Mucosa of stomach (tissue), 1 donor: ENCODE results near the gene CRHR2.

Source experiments
- H3K27me3 ChIP-seq: one replicate; pipeline ENCODE4 v1.7.0; 2013; ENCODE audit warnings: mild to moderate bottlenecking, low read length; ENCODE audit not compliant: control insufficient read depth, insufficient read depth
- H3K36me3 ChIP-seq: one replicate; pipeline ENCODE4 v1.7.0; 2013; ENCODE audit warnings: low read length; ENCODE audit not compliant: control insufficient read depth, insufficient read depth
- H3K4me1 ChIP-seq: one replicate; pipeline ENCODE4 v1.7.0; 2013; ENCODE audit warnings: mild to moderate bottlenecking, low read length; ENCODE audit not compliant: control insufficient read depth, insufficient read depth
- H3K4me3 ChIP-seq: one replicate; pipeline ENCODE4 v1.7.0; 2013; ENCODE audit warnings: low read length
- H3K9ac ChIP-seq: one replicate; pipeline ENCODE4 v1.7.0; 2013; ENCODE audit warnings: mild to moderate bottlenecking, low read length, moderate library complexity
- H3K9me3 ChIP-seq: one replicate; pipeline ENCODE4 v1.7.0; 2013; ENCODE audit warnings: mild to moderate bottlenecking, low read length, moderate library complexity; ENCODE audit not compliant: control insufficient read depth
- donor health status: Pancreatic carcinoma.

CRHR2 gene

GRCh38 chr7:30658479-30659074 lies 23.7 kb downstream of the CRHR2 start:
- H3K9me3 ChIP-seq: no peaks in the 10 kb centered on the region
- H3K36me3 ChIP-seq: no peaks in the 10 kb centered on the region
- no peaks in the 10 kb centered on the region for H3K27me3 ChIP-seq
- H3K4me3 ChIP-seq: no peak overlapping the region
- no peaks in the 10 kb centered on the region for H3K4me1 ChIP-seq
- no peak overlapping the region for H3K9ac ChIP-seq

GRCh38 chr7:30657131-30657530 lies 25.1 kb downstream of the CRHR2 start:
- Histone ChIP-seq H3K9me3 (no peaks in the 10 kb centered on the region), H3K27me3 (no peaks in the 10 kb centered on the region), H3K4me3 (no peak overlapping the region), H3K9ac (no peak overlapping the region), H3K4me1 (no peaks in the 10 kb centered on the region), H3K36me3 (no peaks in the 10 kb centered on the region)

- Histone ChIP-seq H3K9me3 (no peaks in the 10 kb centered on the region), H3K4me3 (no peak overlapping the region), H3K4me1 (no peaks in the 10 kb centered on the region), H3K9ac (no peak overlapping the region), H3K27me3 (no peaks in the 10 kb centered on the region), H3K36me3 (no peaks in the 10 kb centered on the region)
Measured at GRCh38 chr7:30656006-30656957, 26.0 kb downstream of the CRHR2 start.

DNA sequence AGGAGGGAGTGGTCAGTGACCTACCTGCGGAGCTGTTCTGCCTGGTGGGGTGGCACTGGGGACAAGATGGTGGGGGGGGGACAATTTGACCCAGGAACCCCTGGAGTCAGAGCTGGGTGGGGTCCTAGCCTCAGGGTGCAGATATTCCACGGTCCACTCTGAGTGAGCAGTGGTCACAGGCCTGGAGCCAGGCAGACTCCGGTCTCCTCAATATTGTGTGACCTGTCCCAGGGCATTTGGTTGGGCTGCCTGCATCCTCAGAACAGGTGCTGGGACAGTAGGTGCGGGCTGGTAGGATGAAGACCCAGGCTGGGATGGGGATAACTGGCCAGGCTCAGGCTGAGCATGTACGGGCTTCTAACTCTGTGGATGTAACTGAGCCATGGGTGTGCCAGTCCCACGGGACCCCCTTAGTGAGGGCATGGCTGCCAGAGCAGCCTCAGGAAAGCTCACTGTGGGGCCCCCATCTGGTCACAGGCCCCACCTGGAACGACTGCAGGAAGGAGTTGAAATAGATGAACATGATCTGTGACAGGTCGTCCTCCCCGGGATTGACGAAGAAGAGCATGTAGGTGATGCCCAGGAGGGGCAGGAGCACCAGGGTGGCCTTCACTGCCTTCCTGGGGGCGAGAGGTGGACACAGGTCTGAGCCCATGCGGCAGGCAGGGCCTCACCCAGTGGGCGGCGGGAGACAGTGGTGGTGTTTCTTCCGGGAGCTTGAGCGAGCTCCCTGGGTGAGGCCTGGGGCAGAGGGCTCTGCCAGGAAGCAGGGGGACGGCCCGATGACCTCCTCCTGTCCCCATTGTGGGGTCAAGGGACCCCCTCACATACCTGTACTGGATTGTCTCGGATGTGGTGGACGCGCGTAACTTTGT lies 26.9 kb downstream of the CRHR2 start:
- Histone ChIP-seq H3K9ac (no peak overlapping the region), H3K9me3 (no peaks in the 10 kb centered on the region), H3K36me3 (no peaks in the 10 kb centered on the region), H3K4me1 (no peaks in the 10 kb centered on the region), H3K4me3 (no peak overlapping the region), H3K27me3 (no peaks in the 10 kb centered on the region)

GRCh38 chr7:30654296-30655090 lies 27.8 kb downstream of the CRHR2 start:
- H3K9ac ChIP-seq: no peak overlapping the region
- no peaks in the 10 kb centered on the region for H3K4me1 ChIP-seq
- H3K9me3 ChIP-seq: no peaks in the 10 kb centered on the region
- H3K4me3 ChIP-seq: no peak overlapping the region
- no peaks in the 10 kb centered on the region for H3K27me3 ChIP-seq
- no peaks in the 10 kb centered on the region for H3K36me3 ChIP-seq

GRCh38 chr7:30652698-30653641 lies 29.3 kb downstream of the CRHR2 start:
- Histone ChIP-seq H3K36me3 (no peaks in the 10 kb centered on the region), H3K4me3 (no peak overlapping the region), H3K9me3 (no peaks in the 10 kb centered on the region), H3K4me1 (no peaks in the 10 kb centered on the region), H3K9ac (no peak overlapping the region), H3K27me3 (no peaks in the 10 kb centered on the region)

DNA sequence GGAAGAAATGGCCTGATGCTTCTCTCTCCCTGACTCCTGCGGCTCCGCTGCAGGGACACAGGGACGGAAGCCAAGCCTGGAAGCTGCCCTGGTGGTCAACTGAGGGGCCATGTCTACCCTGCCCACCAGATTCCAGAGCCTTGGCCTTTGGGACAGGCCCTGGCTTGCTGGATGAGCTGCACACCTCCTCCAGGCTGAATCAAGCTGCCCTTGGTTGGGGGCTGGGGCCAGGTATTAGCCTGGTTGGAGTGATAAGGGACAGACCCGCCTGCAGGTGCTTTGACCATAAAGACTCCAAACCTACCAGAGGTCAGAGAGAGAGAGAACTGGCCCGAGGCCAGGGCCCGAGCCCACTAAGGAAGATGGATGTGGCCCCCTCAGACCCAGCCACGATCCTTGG lies 30.1 kb downstream of the CRHR2 start:
- no peaks in the 10 kb centered on the region for H3K9me3 ChIP-seq
- H3K27me3 ChIP-seq: no peaks in the 10 kb centered on the region
- H3K4me1 ChIP-seq: no peaks in the 10 kb centered on the region
- no peaks in the 10 kb centered on the region for H3K36me3 ChIP-seq
- no peak overlapping the region for H3K9ac ChIP-seq
- H3K4me3 ChIP-seq: no peak overlapping the region

GRCh38 chr7:30650421-30650808 lies 31.8 kb downstream of the CRHR2 start:
- H3K36me3 ChIP-seq: no peaks in the 10 kb centered on the region
- H3K9me3 ChIP-seq: no peaks in the 10 kb centered on the region
- H3K4me1 ChIP-seq: no peaks in the 10 kb centered on the region
- no peaks in the 10 kb centered on the region for H3K27me3 ChIP-seq
- H3K4me3 ChIP-seq: no peak overlapping the region
- H3K9ac ChIP-seq: no peak overlapping the region

GRCh38 chr7:30649717-30650420 lies 32.4 kb downstream of the CRHR2 start:
- no peaks in the 10 kb centered on the region for H3K36me3 ChIP-seq
- H3K4me3 ChIP-seq: no peak overlapping the region
- no peak overlapping the region for H3K9ac ChIP-seq
- H3K27me3 ChIP-seq: no peaks in the 10 kb centered on the region
- H3K9me3 ChIP-seq: no peaks in the 10 kb centered on the region
- H3K4me1 ChIP-seq: no peaks in the 10 kb centered on the region

DNA sequence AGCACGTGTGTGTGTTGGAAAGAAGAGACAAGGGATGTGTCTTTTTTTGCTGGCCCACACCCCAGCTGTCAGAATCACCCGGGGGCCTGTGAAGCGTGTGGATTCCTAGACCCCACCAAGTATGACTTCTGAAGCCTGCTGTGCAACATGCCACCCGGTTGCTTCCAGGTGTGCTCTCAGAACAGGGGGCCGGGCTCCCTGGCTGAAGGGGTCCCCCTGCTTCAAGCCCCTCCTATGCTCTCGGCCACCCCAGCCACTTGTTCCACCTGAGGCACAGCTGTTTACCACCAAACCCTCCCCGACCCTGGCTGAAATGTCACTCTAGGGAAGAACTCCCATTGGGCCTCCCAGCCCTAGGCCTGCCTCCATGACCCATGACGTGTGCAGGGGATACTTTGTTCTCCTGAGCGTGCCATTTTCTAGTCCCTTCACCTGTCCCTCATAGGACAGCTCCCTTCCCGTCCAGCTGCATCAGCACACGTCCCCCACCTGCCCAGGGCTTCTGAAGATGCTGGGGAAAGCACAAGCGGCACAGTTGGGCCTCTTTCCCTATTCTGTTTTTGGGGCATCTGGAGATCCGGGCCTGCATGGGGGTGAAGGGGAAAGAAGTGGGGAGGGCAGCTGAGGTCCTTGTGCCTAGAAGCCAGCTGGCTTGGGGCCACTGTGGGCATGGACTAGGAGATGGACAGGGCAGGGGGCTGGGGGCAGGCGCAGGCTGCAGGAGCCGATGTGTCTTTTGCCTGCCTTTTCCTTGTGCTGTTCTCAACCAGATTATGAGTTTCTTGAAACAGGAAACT lies 33.3 kb downstream of the CRHR2 start:
- Histone ChIP-seq H3K4me3 (no peak overlapping the region), H3K4me1 (no peaks in the 10 kb centered on the region), H3K9me3 (no peaks in the 10 kb centered on the region), H3K9ac (no peak overlapping the region), H3K36me3 (no peaks in the 10 kb centered on the region), H3K27me3 (no peaks in the 10 kb centered on the region)
